ENCODE measurements around the gene SLC25A46.
"Not testable (repeated sequence)": the region's sequence is repeated elsewhere in the genome, so short reads cannot be mapped to it uniquely, and the experiment has no call there.

The SLC25A46 gene

DNA sequence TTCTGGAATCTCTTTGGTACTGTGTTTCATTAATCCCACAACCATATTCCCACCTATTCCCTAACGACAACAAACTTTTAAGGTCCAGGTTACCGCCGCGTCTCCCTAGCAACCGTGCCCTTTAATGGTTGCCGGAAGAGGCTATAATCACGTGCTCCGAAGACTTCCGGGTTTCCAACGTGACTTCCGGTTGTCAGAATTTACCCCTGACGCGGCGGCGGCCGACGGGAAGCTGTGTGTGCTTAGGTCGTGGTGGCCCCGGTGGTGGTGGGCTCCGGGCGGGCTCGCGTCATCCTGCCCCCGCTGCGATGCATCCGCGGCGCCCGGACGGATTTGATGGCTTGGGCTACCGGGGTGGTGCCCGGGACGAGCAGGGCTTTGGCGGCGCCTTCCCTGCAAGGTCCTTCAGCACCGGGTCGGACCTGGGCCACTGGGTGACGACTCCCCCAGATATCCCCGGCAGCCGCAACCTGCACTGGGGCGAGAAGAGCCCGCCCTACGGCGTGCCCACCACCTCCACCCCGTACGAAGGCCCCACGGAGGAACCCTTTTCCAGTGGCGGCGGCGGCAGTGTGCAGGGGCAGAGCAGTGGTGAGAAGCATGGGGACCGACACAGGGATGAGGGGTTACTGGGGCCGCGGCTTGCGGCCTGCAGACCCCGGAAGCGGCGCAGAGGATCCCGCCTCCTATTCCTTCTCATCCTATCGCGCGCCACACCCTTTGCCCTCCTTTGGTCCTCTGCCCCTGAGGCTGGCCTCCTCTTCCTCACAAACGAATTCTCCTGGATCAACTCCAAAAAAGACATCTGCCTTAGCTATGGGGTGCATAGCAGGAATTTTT is at the start of gene SLC25A46:
TSS of gene SLC25A46 (plus strand) at position 196 of the 840 bp plus-strand sequence. CDS start at position 309, 113 bp downstream.
- peak; percentile 90 to 91 for DNase-seq

DNA sequence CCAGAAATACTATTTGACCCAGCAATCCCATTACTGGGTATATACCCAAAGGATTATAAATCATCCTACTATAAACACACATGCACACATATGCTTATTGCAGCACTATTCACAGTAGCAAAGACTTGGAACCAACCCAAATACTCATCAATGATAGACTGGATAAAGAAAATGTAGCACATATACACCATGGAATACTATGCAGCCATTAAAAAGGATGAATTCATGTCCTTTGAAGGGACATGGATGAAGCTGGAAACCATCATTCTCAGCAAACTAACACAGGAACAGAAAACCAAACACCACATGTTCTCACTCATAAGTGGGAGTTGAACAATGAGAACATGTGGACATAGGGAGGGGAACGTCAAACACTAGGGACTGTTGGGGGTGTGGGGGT is 48.2 kb upstream of the SLC25A46 start:
- DNase-seq: not testable (repeated sequence)

DNA sequence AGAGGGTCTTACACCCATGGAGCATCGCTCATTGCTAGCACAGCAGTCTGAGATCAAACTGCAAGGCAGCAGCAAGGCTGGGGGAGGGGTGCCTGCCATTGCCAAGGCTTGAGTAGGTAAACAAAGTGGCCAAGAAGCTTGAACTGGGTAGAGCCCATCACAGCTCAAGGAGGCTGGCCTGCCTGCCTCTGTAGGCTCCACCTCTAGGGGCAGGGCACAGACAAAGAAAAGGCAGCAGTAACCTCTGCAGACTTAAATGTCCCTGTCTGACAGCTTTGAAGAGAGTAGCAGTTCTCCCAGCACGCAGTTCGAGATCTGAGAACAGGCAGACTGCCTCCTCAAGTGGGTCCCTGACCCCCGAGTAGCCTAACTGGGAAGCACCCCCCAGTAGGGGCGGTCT is 46.1 kb upstream of the SLC25A46 start:
- DNase-seq: not testable (repeated sequence)

DNA sequence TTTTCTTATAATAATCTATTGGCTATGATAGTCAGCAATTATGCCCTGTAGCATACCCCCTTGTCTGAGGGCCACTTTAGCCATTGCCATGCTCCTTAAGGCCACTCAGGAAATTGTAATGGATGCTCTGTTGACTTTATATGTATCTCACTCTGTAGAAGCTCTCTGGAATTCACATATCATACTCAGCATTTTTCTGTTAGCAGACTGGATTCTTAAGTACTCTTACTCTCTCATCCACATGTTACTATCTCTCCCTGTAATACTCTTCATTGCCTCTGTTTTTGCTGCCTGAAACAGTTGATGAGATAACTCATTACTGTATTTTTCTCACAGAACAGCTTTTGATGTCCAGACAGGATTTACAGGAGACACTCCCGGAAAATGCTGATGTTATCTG is 36.5 kb upstream of the SLC25A46 start:
- DNase-seq: no peak

DNA sequence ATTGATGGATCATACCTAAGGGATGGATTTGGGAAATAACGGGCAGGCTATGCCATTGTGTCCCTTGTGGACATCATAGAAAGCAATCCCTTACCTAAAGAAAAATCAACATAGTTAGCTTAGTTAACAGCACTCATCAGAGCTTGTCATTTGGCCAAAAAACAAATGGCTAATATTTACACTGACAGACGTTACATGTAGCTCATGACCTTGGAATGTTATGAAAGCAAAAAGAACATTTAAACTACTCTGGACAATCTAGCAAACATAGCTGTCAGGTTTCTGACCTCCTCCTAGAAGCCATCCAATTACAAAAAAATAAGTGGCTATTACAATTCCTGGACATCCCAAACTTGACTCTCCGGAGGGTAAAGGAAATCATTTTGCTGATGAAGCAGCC is 36.1 kb upstream of the SLC25A46 start:
- no peak for DNase-seq

DNA sequence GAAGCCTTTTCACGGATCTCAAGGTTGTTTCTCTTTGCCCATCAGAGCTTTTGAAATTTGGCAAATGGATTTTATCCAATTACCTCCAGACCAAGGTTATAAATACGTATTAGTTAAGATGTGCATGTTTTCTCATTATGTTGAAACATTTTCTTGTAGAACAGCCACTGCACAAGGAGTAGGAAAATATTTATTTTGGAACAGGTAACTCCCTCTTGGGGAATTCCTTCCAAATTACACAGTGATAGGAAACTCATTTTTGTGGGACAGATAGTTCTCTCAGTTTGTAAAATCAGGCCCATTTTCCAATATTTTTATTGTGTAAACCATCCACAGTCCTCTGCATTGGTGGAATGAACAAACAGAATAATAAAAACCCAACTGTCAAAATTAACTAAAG is 35.3 kb upstream of the SLC25A46 start:
- no peak for DNase-seq

DNA sequence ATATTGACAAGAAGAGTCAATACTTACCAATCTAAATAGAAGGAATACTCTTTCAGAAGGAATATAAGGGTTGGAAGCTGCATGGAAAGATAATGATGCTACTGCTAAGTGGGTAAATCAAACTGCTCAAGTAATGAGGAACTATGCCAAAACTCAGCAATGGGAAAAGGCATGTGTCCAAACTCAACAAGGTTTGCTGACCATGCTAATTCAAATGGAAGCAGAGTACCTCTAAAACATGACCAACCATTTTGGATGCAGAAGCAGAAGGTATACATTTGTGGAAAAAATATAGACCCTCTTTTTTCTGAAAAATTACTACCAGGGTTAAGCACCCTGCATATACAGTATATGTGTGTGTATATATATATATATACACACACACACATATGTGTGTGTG is 33.5 kb upstream of the SLC25A46 start:
- no peak for DNase-seq

DNA sequence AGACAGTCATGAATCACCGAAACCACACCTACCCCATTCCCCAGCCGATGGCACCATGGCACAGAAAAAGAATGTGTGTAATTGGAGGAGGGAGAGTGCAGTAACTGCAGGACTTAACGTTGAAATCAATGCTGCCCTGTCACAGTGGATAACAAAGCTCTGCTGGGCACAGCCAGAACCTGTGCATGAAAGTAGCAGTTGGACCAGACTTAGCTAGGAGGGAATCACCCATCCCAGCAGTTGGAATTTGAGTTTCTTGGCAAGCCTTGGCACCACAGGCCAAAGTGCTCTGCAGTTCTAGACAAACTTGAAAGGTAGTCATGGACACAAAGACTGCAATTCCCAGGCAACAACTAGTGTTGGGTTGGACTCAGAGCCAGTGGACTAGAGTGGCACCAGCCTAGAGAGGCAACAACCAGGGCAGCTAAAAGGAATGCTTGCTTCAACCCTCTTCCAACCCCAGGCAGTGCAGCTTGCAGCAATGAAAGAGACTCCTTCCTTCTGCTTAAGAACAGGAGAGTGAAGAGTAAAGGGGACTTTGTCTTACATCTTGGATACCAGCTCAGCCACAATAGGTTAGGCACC is 31.5 kb upstream of the SLC25A46 start:
- DNase-seq: no peak

DNA sequence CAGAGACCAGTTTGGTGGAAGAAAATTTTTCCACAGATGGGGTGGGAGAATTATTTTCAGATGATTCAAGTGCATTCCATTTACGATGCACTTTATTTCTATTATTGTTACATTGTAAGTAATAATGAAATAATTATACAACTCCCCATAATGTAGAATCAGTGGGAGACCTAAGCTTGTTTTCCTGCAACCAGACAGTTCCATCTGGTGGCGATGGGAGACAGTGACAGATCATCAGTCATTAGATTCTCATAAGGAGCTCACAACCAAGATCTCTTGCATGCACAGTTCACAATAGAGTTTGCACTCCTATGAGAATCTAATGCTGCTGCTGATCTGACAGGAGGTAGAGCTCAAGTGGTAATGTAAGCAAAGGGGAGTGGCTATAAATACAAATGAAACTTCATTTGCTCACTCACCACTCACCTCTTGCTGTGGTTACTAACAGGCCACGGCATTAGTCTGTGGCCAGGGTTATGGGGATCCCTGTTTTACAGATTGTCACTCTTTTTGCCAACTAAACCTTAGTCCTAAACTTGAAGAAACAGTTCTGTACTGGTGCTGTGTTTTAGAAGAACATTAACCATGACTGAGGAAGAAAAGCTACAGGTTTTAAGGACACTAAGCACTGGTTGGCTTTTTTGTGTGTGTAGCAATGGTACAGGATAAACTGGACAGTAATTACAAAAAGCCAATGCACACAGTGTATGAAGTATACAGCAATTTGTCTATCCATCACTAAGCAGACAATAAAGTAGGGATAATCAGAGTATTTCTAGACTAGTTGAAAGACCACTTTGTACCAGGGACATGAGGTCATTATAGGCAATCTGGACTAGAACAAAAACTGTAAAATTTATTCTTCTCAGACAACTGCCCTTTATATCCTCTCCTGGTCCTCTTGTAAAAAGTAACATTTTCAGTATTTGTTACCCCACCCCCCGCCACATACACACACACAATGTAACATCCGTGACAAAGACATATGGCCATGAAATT is 22.3 kb upstream of the SLC25A46 start:
- no peak for DNase-seq

DNA sequence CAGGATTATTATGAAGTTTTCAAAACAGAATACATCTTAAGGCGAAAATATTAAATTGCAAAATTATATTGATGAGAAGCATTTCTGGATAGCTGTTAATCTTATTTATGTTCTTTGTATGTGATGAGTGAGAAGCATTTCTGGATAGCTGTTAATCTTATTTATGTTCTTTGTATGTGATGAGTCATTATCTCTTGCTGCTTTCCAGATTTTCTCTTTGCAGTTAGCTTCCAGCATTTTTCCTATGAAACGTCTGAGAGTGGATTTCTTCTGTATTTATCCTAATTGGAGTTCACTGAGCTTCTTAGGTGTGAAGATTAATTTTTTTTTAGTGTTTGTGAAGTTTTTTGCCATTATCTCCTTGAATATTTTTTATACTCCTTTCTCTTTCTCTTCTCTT is 20.5 kb upstream of the SLC25A46 start:
- DNase-seq: no peak

DNA sequence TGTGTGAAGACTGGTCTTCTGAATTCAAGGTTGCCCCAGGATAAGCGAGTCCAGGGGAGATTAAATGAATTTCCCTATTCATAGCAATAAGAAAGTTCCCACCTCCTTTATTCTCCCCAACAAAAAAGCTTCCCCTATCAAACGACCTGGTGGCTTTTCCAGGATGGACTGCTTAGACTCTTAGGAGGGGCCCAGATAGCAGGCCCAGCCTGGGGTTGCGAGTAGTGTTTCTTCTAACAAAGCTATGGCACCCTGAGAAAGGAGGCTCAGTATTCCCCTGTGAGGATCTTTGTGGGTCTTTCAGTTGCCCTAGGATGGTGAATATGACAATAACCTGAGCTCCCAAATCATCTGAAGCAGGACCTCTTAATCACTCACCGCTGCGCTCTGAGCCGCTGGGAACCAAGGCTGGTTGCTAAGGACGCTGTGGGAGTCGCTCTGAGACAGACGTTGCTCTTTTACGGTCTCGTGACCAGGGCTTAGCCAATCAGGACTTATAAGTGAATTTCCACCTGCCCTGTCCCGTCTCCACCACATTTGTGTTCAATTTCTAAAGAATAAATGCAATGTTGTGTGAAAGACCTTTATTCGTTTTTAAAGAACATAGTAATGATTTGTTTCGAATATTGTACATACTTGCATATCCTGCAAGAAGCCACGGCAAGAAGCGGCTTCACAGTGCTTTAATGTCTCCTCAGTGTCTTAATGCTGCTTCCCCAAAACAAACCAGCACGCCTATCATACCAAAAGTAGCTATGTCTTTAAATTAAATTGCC is 12.4 kb upstream of the SLC25A46 start, which contains the start of gene TMEM232:
TSS of gene TMEM232 (minus strand) at position 423 of the 776 bp plus-strand sequence. CDS start 59,319 bp downstream, outside the sequence.
- peak; percentile 80 to 82 for DNase-seq

DNA sequence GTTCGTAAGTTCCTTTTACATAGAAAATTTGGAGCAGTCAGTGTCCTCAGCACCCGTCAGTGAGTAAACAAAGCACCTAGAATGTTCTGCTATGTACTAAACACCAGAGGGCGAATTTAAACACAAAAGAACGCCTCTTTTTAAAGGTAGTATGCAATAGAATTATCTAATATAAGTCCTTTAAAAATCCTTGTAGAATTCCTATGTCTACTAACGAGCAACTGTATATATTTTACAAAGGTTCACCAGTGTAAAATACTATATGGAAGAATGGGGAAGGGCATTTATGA is 11.8 kb upstream of the SLC25A46 start:
- DNase-seq: no peak

DNA sequence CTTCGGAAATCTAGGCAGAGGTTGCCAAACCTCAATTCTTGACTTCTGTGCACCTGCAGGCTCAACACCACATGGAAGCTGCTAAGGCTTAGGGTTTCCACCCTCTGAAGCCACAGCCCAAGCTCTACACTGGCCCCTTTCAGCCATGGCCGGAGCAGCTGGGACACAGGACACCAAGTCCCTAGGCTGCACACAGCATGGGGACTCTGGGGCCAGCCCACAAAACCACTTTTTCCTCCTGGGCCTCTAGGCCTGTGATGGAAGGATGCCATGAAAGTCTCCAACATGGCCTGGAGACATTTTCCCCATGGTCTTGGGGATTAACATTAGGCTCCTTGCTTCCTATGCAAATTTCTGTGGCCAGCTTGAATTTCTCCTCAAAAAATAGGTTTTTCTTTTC is 7.3 kb upstream of the SLC25A46 start:
- DNase-seq: not testable (repeated sequence)

DNA sequence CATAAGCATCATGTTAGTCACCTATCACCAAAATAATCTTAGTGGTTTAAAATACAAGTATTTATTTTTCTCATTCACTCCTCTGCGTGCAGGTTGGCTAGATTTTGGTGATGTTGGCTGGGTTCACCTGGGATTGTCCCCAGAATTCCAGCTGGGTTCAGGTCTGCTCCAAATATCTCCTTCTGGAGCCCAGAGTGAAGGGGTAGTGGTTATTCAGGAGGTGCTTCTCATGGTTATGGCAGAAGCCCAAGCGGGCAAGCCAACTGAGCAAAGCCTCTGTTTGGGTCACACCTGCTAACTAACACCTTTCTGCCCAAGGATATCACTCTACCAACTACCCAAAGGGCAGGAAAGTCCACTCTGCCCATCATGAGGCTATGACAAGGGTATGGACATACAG is 4.7 kb upstream of the SLC25A46 start:
- DNase-seq: no peak

DNA sequence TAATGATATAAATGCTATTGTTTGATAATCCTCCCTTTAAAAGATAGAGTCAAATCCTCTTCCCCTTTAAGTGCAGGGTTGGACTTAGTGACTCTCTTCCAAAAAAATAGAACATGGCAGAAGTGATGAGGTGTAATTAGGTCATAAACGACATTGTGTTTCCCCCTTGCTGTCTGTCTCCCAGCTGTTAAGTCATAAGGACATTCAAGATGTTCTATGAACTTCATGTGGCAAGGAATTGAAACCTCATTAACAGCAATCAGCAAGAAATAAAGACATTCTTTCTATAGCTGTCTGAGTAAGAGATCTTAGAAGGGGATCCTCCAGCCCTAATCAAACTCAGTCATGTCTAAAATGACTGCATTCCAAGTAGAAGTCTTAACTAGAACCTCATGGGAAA is 3.3 kb upstream of the SLC25A46 start:
- no peak for DNase-seq

DNA sequence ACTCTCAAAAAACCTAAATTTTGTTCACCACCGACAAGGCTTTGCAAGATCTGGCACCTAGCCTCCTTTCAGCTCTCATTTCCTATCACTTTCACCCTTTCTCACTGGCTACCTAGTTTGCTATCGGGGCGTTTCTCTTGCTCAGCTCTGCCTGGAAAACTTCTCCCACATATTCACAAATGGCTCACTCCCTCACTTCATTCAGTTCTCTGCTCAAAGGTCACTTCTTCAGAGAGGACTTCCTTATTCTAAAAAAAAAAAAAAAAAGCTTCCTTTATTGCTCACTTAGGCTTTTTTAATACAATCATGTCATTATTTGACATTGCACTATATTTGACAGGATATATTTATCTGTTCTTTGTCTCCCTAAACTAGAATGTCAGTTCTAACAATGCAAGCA is 2.1 kb upstream of the SLC25A46 start:
- no peak for DNase-seq

DNA sequence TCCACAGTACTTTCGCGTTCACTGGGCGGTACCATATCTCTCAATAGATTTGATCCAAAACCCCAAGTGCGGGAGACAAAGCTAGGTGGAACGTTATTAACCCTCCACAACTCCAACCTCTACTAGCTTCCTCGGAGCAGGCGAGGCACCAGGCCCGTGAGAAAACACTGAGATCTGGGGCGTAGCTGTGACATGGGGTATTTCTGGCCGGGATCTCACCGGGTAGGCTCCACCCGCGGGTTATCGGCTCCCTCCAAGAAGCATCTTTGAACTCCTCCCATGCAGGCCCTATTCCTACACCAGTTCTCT is 350 bp upstream of the SLC25A46 start:
- DNase-seq: no peak

DNA sequence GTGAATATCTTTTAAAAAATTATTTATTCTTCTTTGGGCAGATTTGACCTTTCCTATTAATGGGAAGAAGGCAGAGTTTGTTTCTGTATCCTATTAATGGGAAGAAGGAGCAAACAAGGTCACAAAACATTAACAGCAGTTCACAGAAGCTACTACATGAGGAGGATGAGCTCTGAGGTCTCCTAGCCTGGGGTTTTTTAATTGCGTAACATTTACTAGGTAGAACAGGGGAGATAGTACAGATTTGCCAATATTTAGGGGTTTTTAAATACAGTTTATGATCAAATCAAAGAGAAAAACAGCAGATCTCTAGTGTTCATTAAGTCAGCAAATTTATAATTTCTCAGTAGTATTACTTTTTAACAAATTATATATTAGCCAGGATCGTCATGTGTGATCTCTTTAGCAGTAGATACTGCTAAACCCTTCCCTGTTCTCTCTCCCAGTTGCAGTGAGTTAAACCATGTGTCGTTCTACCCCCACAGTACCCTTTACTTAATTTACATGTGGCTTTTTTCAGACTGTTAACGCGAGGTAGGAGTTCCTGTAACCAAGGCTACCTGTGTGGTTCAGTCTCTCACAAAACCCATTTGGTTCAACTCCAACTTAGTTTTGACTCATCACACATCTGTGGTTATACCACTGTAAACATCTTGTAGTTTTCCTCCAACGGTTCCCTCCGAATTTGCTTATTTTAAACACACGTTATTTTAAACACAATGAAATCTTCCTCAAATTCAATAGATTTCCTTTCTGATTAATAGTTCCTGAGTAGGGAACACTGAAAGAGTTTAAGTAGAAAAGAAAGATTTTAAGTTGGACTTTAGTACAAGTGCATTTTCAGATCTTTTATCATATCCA is 13.3 kb downstream of the SLC25A46 start:
- DNase-seq: peak; percentile 23 to 63

DNA sequence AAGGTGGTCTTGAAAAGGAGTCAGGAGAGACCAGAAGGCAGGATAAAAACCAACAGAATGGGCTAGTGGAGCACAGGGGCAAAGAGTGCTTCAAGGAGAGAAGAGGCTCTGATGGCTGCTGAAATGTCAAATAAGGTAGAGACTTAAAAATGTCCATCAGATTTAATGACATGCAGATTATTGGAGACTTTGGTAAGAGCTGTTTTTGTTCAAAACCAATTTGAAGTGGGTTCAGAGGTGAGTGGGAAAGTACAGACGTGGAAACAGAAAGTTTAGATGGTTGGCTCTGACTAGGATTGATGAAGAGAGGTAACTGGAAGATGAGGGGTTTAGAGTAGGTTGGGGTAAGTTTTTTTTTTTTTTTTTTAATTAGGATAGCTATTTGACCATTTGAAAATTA is 14.1 kb downstream of the SLC25A46 start:
- DNase-seq: peak in 1 of 2 donors; percentile 25

DNA sequence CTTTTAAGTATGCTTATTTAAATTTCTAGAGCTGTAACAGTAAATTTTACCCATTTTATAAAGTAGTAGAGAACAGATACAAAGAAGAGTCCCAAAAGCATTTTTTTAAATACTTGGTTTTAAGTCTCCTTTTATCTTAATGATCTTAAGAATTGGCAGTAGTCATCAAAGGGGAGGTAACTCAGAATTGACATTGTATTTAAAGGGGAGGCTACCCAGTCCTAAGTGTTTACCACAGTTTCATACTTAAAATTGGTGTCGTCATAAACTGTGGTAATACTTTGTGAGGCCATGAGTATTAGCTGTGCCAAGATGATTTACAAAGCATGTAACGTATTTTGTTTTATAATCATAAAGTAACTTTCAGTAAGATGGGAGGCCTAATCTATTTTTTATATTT is 14.8 kb downstream of the SLC25A46 start:
- DNase-seq: peak in 1 of 2 donors; percentile 38

DNA sequence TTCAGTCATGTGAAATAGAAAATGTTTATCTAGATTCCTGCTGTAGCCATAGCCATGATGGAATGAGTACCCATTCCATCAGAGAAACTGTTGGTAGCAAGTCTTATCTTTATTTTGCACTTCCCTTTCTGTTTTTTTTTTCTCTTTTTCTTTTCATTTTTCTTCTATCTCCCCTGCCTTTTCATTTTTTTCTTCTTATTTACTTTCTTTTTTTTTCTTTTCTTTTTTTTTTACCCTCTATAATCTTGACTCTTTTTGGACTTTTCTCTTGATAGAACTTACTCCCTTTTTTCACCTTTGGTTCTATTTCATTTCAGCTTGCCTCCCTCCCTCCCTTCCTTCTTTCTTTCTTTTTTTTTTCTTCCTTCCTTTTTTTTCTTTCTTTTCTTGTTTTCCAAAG is 15.4 kb downstream of the SLC25A46 start:
- DNase-seq: no peak

All from CD4-positive, alpha-beta T cell treated with Interleukin-4 for 1 hour (primary cell).